OCI-LY3 (cell line): ENCODE results near the gene MESP1.
A peak's percentile ranks its signal among the peaks of the same experiment; 100 is the strongest.

Experiments used
- H2AFZ ChIP-seq: fragments of 200-600, 300-600 bp; shearing (Covaris generic); 2 replicates; pipeline ENCODE4 v1.6.0; 2014; ENCODE audit warnings: antibody characterized with exemption, low read depth, low read length
- H3K27ac ChIP-seq: fragments of 200-600, 300-600 bp; sonication (generic); 2 replicates; pipeline ENCODE4 v1.5.1; 2014; ENCODE audit warnings: mild to moderate bottlenecking, low read length, moderate library complexity, mixed read lengths
- H3K27me3 ChIP-seq: fragments of 200-600, 300-600 bp; sonication (generic); 2 replicates; pipeline ENCODE4 v1.6.1; 2014; ENCODE audit warnings: low read depth, low read length, mixed read lengths
- H3K36me3 ChIP-seq: fragments of 200-600, 300-600 bp; sonication (generic); replicated peaks from 2 replicates; pipeline ENCODE3; 2014; ENCODE audit warnings: low read depth, low read length, mixed read lengths
- H3K4me1 ChIP-seq: fragments of 300-600, 200-600 bp; sonication (generic); 2 replicates; pipeline ENCODE4 v1.6.1; 2014; ENCODE audit warnings: low read length, mixed read lengths
- H3K4me2 ChIP-seq: fragments of 200-600, 300-600 bp; sonication (generic); 2 replicates; pipeline ENCODE4 v1.6.1; 2014; ENCODE audit warnings: low read length, mixed read lengths
- H3K4me3 ChIP-seq: fragments of 300-600, 200-600 bp; sonication (generic); 2 replicates; pipeline ENCODE4 v1.5.1; 2014; ENCODE audit warnings: antibody characterized with exemption, mild to moderate bottlenecking, low read length, moderate library complexity
- H3K79me2 ChIP-seq: fragments of 300-600, 200-600 bp; shearing (Covaris generic); 2 replicates; pipeline ENCODE4 v1.6.1; 2014; ENCODE audit warnings: mild to moderate bottlenecking, low read length, mixed read lengths
- H3K9ac ChIP-seq: fragments of 300-600, 200-600 bp; shearing (Covaris generic); 2 replicates; pipeline ENCODE4 v1.6.0; 2014; ENCODE audit warnings: mild to moderate bottlenecking, low read length, moderate library complexity
- H3K9me3 ChIP-seq: fragments of 200-600, 300-600 bp; shearing (Covaris generic); 2 replicates; pipeline ENCODE4 v1.6.1; 2014; ENCODE audit warnings: low read length, mixed read lengths; ENCODE audit not compliant: insufficient read depth
- H4K20me1 ChIP-seq: fragments of 200-600, 300-600 bp; sonication (generic); 2 replicates; pipeline ENCODE4 v1.6.1; 2016; ENCODE audit warnings: low read length, mixed read lengths; ENCODE audit not compliant: insufficient read depth
- EZH2phosphoT487 ChIP-seq: fragments of 200-600 bp; shearing (Covaris generic); IDR thresholded peaks from 2 replicates; pipeline ENCODE4 v1.6.1; 2018; ENCODE audit warnings: antibody characterized with exemption, mixed run types, low read depth
- TF ChIP-seq, protein P1 (sequence below): fragments of 200-600, 300-600 bp; sonication (generic); IDR thresholded peaks from 2 replicates; pipeline ENCODE4 v1.5.1; 2014; ENCODE audit warnings: antibody characterized with exemption, low read length, low read depth

MESP1 gene

GRCh38 chr15:89766357-89767311 is 15.6 kb upstream of the MESP1 start:
- Histone ChIP-seq H2AFZ (no peak overlapping the region), H4K20me1 (no peaks in the 10 kb centered on the region), H3K4me3 (no peak overlapping the region), H3K27me3 (no peaks in the 10 kb centered on the region), H3K4me1 (peaks cover 8% of the 10 kb centered on the region), H3K36me3 (no peaks in the 10 kb centered on the region), H3K9ac (no peak overlapping the region), H3K4me2 (no peak overlapping the region), H3K9me3 (no peaks in the 10 kb centered on the region), H3K27ac (no peak overlapping the region), H3K79me2 (no peaks in the 10 kb centered on the region)
- TF ChIP-seq, protein P1, sequence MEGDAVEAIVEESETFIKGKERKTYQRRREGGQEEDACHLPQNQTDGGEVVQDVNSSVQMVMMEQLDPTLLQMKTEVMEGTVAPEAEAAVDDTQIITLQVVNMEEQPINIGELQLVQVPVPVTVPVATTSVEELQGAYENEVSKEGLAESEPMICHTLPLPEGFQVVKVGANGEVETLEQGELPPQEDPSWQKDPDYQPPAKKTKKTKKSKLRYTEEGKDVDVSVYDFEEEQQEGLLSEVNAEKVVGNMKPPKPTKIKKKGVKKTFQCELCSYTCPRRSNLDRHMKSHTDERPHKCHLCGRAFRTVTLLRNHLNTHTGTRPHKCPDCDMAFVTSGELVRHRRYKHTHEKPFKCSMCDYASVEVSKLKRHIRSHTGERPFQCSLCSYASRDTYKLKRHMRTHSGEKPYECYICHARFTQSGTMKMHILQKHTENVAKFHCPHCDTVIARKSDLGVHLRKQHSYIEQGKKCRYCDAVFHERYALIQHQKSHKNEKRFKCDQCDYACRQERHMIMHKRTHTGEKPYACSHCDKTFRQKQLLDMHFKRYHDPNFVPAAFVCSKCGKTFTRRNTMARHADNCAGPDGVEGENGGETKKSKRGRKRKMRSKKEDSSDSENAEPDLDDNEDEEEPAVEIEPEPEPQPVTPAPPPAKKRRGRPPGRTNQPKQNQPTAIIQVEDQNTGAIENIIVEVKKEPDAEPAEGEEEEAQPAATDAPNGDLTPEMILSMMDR, result no peak
- no peak for TF ChIP-seq EZH2phosphoT487

DNA sequence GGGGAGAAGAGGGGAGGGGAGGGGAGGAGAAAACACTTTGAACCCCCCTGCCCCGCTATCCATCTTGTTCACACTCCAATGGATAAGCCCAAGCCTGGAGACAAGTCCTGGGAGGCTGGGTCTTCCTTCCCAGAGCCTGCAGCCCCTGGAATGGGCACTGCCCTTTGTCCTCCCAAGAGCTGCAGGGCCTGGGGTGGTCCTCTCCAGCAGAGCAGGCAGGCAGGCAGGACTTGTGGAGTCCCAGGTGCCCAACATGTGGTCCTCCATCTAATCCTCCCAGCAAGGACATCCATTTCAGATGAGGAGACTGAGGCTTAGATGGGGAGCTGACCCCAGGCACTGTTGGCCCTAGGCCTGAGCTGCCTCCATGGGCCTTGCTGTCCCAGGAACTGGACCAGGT is 14.6 kb upstream of the MESP1 start:
- H3K4me1 ChIP-seq, result peaks cover 17% of the 10 kb centered on the region
- no peaks in the 10 kb centered on the region for H3K36me3 ChIP-seq
- H3K27me3 ChIP-seq, result no peaks in the 10 kb centered on the region
- H3K27ac ChIP-seq, result no peak overlapping the region
- no peak overlapping the region for H3K4me3 ChIP-seq
- no peak overlapping the region for H3K4me2 ChIP-seq
- TF ChIP-seq, protein P1, result no peak
- TF ChIP-seq EZH2phosphoT487, result no peak
- H3K79me2 ChIP-seq, result no peaks in the 10 kb centered on the region
- H4K20me1 ChIP-seq, result no peaks in the 10 kb centered on the region
- no peak overlapping the region for H3K9ac ChIP-seq
- H3K9me3 ChIP-seq, result no peaks in the 10 kb centered on the region
- no peak overlapping the region for H2AFZ ChIP-seq

DNA sequence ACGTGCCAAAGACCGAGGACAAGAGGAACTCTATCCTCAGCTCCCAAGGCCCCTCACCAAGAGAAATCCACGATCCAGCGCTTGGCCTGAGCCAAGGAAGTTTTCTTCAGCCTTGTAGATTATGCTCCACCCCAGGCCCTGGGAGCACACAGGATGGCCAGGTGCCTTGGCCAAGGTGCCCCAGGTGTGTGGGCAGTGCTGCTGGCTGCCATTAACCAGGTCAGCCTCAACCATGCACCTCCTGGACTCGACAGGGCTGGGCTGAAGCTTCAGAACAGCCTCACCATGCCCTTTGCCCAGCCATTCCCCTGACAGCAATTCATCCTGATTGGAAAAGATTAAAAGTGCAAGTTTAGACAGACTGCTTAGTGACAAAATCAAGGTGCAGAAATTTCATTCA is 10.9 kb upstream of the MESP1 start:
- no peaks in the 10 kb centered on the region for H3K9me3 ChIP-seq
- H3K4me1 ChIP-seq, result peaks cover 28% of the 10 kb centered on the region
- peak overlapping the region; percentile 83 for H3K27ac ChIP-seq
- H3K4me3 ChIP-seq, result no peak overlapping the region
- H3K27me3 ChIP-seq, result no peaks in the 10 kb centered on the region
- H3K36me3 ChIP-seq, result no peaks in the 10 kb centered on the region
- peak overlapping the region; percentile 78 for H3K4me2 ChIP-seq
- H3K9ac ChIP-seq, result peak overlapping the region; percentile 80; the same call in 1 of the 2 replicates
- H2AFZ ChIP-seq, result peak overlapping the region; percentile 81; the same call in 1 of the 2 replicates
- H3K79me2 ChIP-seq, result no peaks in the 10 kb centered on the region
- TF ChIP-seq, protein P1, result no peak
- no peak for TF ChIP-seq EZH2phosphoT487
- H4K20me1 ChIP-seq, result no peaks in the 10 kb centered on the region

GRCh38 chr15:89761009-89761831 is 10.2 kb upstream of the MESP1 start:
- H3K9ac ChIP-seq, result peak overlapping the region; percentile 80
- H3K36me3 ChIP-seq, result no peaks in the 10 kb centered on the region
- peak overlapping the region; percentile 81; the same call in 1 of the 2 replicates for H2AFZ ChIP-seq
- H4K20me1 ChIP-seq, result no peaks in the 10 kb centered on the region
- H3K4me1 ChIP-seq, result peaks cover 28% of the 10 kb centered on the region
- H3K27me3 ChIP-seq, result no peaks in the 10 kb centered on the region
- H3K4me2 ChIP-seq, result peak overlapping the region; percentile 78
- no peak for TF ChIP-seq EZH2phosphoT487
- TF ChIP-seq, protein P1, result no peak
- no peaks in the 10 kb centered on the region for H3K79me2 ChIP-seq
- no peaks in the 10 kb centered on the region for H3K9me3 ChIP-seq
- H3K27ac ChIP-seq, result peak overlapping the region; percentile 83
- peak overlapping the region; percentile 49 for H3K4me3 ChIP-seq
